SK-N-SH (cell line): ENCODE data around the gene DNAJC24.

Experiments used
- POLR2AphosphoS5 ChIP-seq: IDR thresholded peaks from 2 replicates; pipeline ENCODE4 v1.6.1; 2012; ENCODE audit warnings: low read depth, low read length
- SIN3A ChIP-seq: IDR thresholded peaks from 2 replicates; pipeline ENCODE4 v1.6.1; 2012; ENCODE audit warnings: low read depth, mild to moderate bottlenecking, low read length, moderate library complexity, borderline replicate concordance
- YY1 ChIP-seq: IDR thresholded peaks from 2 replicates; pipeline ENCODE4 v1.4.0; 2012; ENCODE audit warnings: low read depth, mild to moderate bottlenecking
- TF ChIP-seq, protein P1 (sequence below): fragments of 200-600 bp; sonication (generic); IDR thresholded peaks from 2 replicates; pipeline ENCODE4 v1.6.1; 2017; ENCODE audit warnings: antibody characterized with exemption, mild to moderate bottlenecking, moderate library complexity
- TF ChIP-seq, protein P2 (sequence below): fragments of 150-350 bp; IDR thresholded peaks from 2 replicates; pipeline ENCODE4 v1.6.1; 2017; ENCODE audit warnings: antibody characterized with exemption, low read length, low read depth, borderline replicate concordance

DNA sequence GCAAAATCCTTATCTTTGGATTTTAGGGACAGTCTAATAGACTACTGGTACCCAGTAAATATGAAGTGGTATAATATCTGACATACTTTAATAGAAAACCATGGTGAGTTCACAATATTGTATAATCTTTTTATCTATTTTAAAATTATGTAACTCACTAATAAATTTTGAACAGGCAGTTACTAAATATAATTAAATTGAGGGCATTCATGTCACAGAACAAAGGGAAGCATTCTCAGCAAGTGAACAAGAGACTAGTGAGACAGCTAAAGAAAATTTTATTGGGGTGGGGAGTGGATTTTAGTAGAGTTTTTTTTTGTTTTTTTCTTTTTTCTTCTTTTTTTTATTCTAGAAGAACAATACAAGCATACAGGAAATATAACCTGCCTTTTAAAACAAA, 55.0 kb downstream of the DNAJC24 start:
- no peak for TF ChIP-seq SIN3A
- TF ChIP-seq, protein P1, sequence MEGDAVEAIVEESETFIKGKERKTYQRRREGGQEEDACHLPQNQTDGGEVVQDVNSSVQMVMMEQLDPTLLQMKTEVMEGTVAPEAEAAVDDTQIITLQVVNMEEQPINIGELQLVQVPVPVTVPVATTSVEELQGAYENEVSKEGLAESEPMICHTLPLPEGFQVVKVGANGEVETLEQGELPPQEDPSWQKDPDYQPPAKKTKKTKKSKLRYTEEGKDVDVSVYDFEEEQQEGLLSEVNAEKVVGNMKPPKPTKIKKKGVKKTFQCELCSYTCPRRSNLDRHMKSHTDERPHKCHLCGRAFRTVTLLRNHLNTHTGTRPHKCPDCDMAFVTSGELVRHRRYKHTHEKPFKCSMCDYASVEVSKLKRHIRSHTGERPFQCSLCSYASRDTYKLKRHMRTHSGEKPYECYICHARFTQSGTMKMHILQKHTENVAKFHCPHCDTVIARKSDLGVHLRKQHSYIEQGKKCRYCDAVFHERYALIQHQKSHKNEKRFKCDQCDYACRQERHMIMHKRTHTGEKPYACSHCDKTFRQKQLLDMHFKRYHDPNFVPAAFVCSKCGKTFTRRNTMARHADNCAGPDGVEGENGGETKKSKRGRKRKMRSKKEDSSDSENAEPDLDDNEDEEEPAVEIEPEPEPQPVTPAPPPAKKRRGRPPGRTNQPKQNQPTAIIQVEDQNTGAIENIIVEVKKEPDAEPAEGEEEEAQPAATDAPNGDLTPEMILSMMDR = no peak
- TF ChIP-seq YY1 = no peak
- no peak for TF ChIP-seq POLR2AphosphoS5
- TF ChIP-seq, protein P2, sequence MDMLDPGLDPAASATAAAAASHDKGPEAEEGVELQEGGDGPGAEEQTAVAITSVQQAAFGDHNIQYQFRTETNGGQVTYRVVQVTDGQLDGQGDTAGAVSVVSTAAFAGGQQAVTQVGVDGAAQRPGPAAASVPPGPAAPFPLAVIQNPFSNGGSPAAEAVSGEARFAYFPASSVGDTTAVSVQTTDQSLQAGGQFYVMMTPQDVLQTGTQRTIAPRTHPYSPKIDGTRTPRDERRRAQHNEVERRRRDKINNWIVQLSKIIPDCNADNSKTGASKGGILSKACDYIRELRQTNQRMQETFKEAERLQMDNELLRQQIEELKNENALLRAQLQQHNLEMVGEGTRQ = no peak
